ENCODE measurements around the gene LRRC40. TPM values are rescaled to one million over a fixed set of nuclear protein-coding genes. Genes with fewer than 3 reads are reported as not detected.

LRRC40 gene
- polyA plus RNA-seq, 3 donors: 4.3 to 6.3 (median 5.0) TPM

GRCh38 chr1:70231475-70231874 lies 26.1 kb upstream of the LRRC40 start:
- peak overlapping the region in 1 of 2 donors; percentile 14 for H3K27ac ChIP-seq (ENCODE audit: low read depth in 1 of 2, low read length in 2 of 2)
- no peaks in the 10 kb centered on the region for H3K4me1 Mint-ChIP-seq
- H3K4me1 ChIP-seq (ENCODE audit: control insufficient read depth in 1 of 2, insufficient read depth in 2 of 2, low read length in 2 of 2): no peaks in the 10 kb centered on the region
- H3K36me3 ChIP-seq (replicated peaks in 1 of 2; ENCODE audit: control insufficient read depth in 1 of 2, insufficient read depth in 2 of 2, low read length in 2 of 2): peaks cover 93 to 100% of the 10 kb centered on the region in 2 donors
- H3K4me3 Mint-ChIP-seq: no peak overlapping the region
- H3K27me3 ChIP-seq (ENCODE audit: control insufficient read depth in 2 of 2, insufficient read depth in 2 of 2, low read length in 2 of 2): no peaks in the 10 kb centered on the region
- no CpG with 5 or more reads among the region's 4 CpGs for WGBS (ENCODE audit: insufficient coverage)
- H3K36me3 Mint-ChIP-seq: peaks cover 78% of the 10 kb centered on the region in 2 donors
- H3K9me3 ChIP-seq (replicated peaks in 1 of 2; ENCODE audit: control insufficient read depth in 1 of 2, insufficient read depth in 1 of 2, low read length in 2 of 2): no peaks in the 10 kb centered on the region
- intact Hi-C loops (cut with micrococcal nuclease): no loop called here
- H3K27me3 Mint-ChIP-seq (ENCODE audit: low read depth in 3 of 3): peaks cover 0 to 1% (median 0%) of the 10 kb centered on the region in 3 donors
- DNase-seq: no peak
- no peaks in the 10 kb centered on the region for H3K9me3 Mint-ChIP-seq
- H3K4me3 ChIP-seq (replicated peaks in 1 of 3; ENCODE audit: low read depth in 2 of 3, low read length in 3 of 3): no peak overlapping the region
- H4K20me1 ChIP-seq (ENCODE audit: insufficient read depth, low read length): peaks cover 65% of the 10 kb centered on the region
- H3K9ac ChIP-seq (ENCODE audit: insufficient read depth, low read length, poor library complexity, severe bottlenecking): no peak overlapping the region
- H3K4me2 ChIP-seq (replicated peaks; ENCODE audit: extremely low read depth, low read length, poor library complexity, severe bottlenecking): no peak overlapping the region
- H3K27ac Mint-ChIP-seq: peak overlapping the region in 1 of 7 donors; percentile 2
- peaks cover 43% of the 10 kb centered on the region for H3K79me2 ChIP-seq (ENCODE audit: insufficient read depth, low read length)
- no peak overlapping the region for H2AFZ ChIP-seq (ENCODE audit: insufficient read depth, low read depth, low read length, poor library complexity, severe bottlenecking)
- TF ChIP-seq, protein P1, sequence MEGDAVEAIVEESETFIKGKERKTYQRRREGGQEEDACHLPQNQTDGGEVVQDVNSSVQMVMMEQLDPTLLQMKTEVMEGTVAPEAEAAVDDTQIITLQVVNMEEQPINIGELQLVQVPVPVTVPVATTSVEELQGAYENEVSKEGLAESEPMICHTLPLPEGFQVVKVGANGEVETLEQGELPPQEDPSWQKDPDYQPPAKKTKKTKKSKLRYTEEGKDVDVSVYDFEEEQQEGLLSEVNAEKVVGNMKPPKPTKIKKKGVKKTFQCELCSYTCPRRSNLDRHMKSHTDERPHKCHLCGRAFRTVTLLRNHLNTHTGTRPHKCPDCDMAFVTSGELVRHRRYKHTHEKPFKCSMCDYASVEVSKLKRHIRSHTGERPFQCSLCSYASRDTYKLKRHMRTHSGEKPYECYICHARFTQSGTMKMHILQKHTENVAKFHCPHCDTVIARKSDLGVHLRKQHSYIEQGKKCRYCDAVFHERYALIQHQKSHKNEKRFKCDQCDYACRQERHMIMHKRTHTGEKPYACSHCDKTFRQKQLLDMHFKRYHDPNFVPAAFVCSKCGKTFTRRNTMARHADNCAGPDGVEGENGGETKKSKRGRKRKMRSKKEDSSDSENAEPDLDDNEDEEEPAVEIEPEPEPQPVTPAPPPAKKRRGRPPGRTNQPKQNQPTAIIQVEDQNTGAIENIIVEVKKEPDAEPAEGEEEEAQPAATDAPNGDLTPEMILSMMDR (IDR thresholded peaks at IDR 0.05): no peak

- no peak overlapping the region for H3K4me3 ChIP-seq (replicated peaks in 1 of 3; ENCODE audit: low read depth in 2 of 3, low read length in 3 of 3)
- Mint-ChIP-seq H3K9me3 (no peaks in the 10 kb centered on the region), H3K36me3 (peaks cover 64 to 72% of the 10 kb centered on the region in 2 donors), H3K27ac (no peak overlapping the region), H3K27me3 (ENCODE audit: low read depth in 3 of 3) (no peaks in the 10 kb centered on the region), H3K4me1 (peaks cover 3% of the 10 kb centered on the region), H3K4me3 (no peak overlapping the region)
- H3K27me3 ChIP-seq (ENCODE audit: control insufficient read depth in 2 of 2, insufficient read depth in 2 of 2, low read length in 2 of 2): no peaks in the 10 kb centered on the region
- H3K4me1 ChIP-seq (ENCODE audit: control insufficient read depth in 1 of 2, insufficient read depth in 2 of 2, low read length in 2 of 2): peaks cover 0 to under 1% of the 10 kb centered on the region in 2 donors
- intact Hi-C loops (cut with micrococcal nuclease): no loop called here
- peaks cover 71% of the 10 kb centered on the region for H3K79me2 ChIP-seq (ENCODE audit: insufficient read depth, low read length)
- peaks cover 81% of the 10 kb centered on the region for H4K20me1 ChIP-seq (ENCODE audit: insufficient read depth, low read length)
- no peak overlapping the region for H2AFZ ChIP-seq (ENCODE audit: insufficient read depth, low read depth, low read length, poor library complexity, severe bottlenecking)
- H3K36me3 ChIP-seq (replicated peaks in 1 of 2; ENCODE audit: control insufficient read depth in 1 of 2, insufficient read depth in 2 of 2, low read length in 2 of 2): peaks cover 73 to 91% of the 10 kb centered on the region in 2 donors
- no peak overlapping the region for H3K9ac ChIP-seq (ENCODE audit: insufficient read depth, low read length, poor library complexity, severe bottlenecking)
- no peaks in the 10 kb centered on the region for H3K9me3 ChIP-seq (replicated peaks in 1 of 2; ENCODE audit: control insufficient read depth in 1 of 2, insufficient read depth in 1 of 2, low read length in 2 of 2)
- no peak overlapping the region for H3K27ac ChIP-seq (ENCODE audit: low read depth in 1 of 2, low read length in 2 of 2)
- no peak overlapping the region for H3K4me2 ChIP-seq (replicated peaks; ENCODE audit: extremely low read depth, low read length, poor library complexity, severe bottlenecking)
- TF ChIP-seq, protein P1 (IDR thresholded peaks at IDR 0.05): no peak
- WGBS (ENCODE audit: insufficient coverage): no CpG with 5 or more reads among the region's 2 CpGs
- no peak for DNase-seq
Observed at GRCh38 chr1:70228670-70229069, 23.3 kb upstream of the LRRC40 start.
